Measurements from ENCODE around the gene KAZN.

KAZN gene

GRCh38 chr1:15101801-15102200 lies 503.3 kb downstream of the KAZN start:
- ATAC-seq: no peak
- TF ChIP-seq PATZ1 (CRISPR knock-in tag; IDR thresholded peaks at IDR 0.05; ENCODE audit: borderline replicate concordance) (no peak), CSRNP3 (CRISPR knock-in tag; IDR thresholded peaks at IDR 0.05) (no peak), GLIS3 (CRISPR knock-in tag; IDR thresholded peaks at IDR 0.05) (no peak), TSHZ2 (CRISPR knock-in tag; IDR thresholded peaks at IDR 0.05) (no peak), ZNF8 (CRISPR knock-in tag; IDR thresholded peaks at IDR 0.05) (no peak), RARB (CRISPR knock-in tag; IDR thresholded peaks at IDR 0.05) (no peak), TCF4 (CRISPR knock-in tag; IDR thresholded peaks at IDR 0.05; ENCODE audit: borderline replicate concordance) (no peak), ISL1 (CRISPR knock-in tag; IDR thresholded peaks at IDR 0.05) (no peak), ZNF565 (CRISPR knock-in tag; conservative IDR thresholded peaks at IDR 0.05; ENCODE audit: low read depth) (no peak), ZFP30 (CRISPR knock-in tag; IDR thresholded peaks at IDR 0.05) (no peak), ARNTL (CRISPR knock-in tag; IDR thresholded peaks at IDR 0.05; ENCODE audit: borderline replicate concordance, low read depth) (no peak), ZNF70 (CRISPR knock-in tag; IDR thresholded peaks at IDR 0.05) (no peak), ZC3H10 (CRISPR knock-in tag; IDR thresholded peaks at IDR 0.05) (no peak), PPARA (CRISPR knock-in tag; IDR thresholded peaks at IDR 0.05; ENCODE audit: borderline replicate concordance) (no peak), ZFP3 (CRISPR knock-in tag; IDR thresholded peaks at IDR 0.05) (no peak), TOX (CRISPR knock-in tag; IDR thresholded peaks at IDR 0.05; ENCODE audit: borderline replicate concordance) (no peak), POU6F1 (CRISPR knock-in tag; IDR thresholded peaks at IDR 0.05; ENCODE audit: borderline replicate concordance, low read depth) (no peak), CSDC2 (CRISPR knock-in tag; IDR thresholded peaks at IDR 0.05) (no peak), ESRRG (CRISPR knock-in tag; IDR thresholded peaks at IDR 0.05) (no peak)

- no peak for ATAC-seq
- TF ChIP-seq POU6F1 (CRISPR knock-in tag; IDR thresholded peaks at IDR 0.05; ENCODE audit: borderline replicate concordance, low read depth): no peak
- TF ChIP-seq ESRRG (CRISPR knock-in tag; IDR thresholded peaks at IDR 0.05): no peak
These were observed 504.2 kb downstream of the KAZN start for GRCh38 chr1:15102646-15103045.

GRCh38 chr1:15103211-15103610 lies 504.7 kb downstream of the KAZN start:
- ATAC-seq: no peak
- no peak for TF ChIP-seq TCF4 (CRISPR knock-in tag; IDR thresholded peaks at IDR 0.05; ENCODE audit: borderline replicate concordance)
- no peak for TF ChIP-seq CSRNP3 (CRISPR knock-in tag; IDR thresholded peaks at IDR 0.05)
- TF ChIP-seq ZC3H10 (CRISPR knock-in tag; IDR thresholded peaks at IDR 0.05): no peak
- TF ChIP-seq PPARA (CRISPR knock-in tag; IDR thresholded peaks at IDR 0.05; ENCODE audit: borderline replicate concordance): no peak
- no peak for TF ChIP-seq CREB5 (CRISPR knock-in tag; IDR thresholded peaks at IDR 0.05; ENCODE audit: low read depth)
- TF ChIP-seq ZNF70 (CRISPR knock-in tag; IDR thresholded peaks at IDR 0.05): no peak
- TF ChIP-seq GLIS3 (CRISPR knock-in tag; IDR thresholded peaks at IDR 0.05): no peak
- TF ChIP-seq RARB (CRISPR knock-in tag; IDR thresholded peaks at IDR 0.05): no peak
- TF ChIP-seq ZFP3 (CRISPR knock-in tag; IDR thresholded peaks at IDR 0.05): no peak
- no peak for TF ChIP-seq ARNTL (CRISPR knock-in tag; IDR thresholded peaks at IDR 0.05; ENCODE audit: borderline replicate concordance, low read depth)
- TF ChIP-seq ZNF8 (CRISPR knock-in tag; IDR thresholded peaks at IDR 0.05): no peak
- no peak for TF ChIP-seq BACH2 (CRISPR knock-in tag; IDR thresholded peaks at IDR 0.05; ENCODE audit: borderline replicate concordance)
- no peak for TF ChIP-seq ISL1 (CRISPR knock-in tag; IDR thresholded peaks at IDR 0.05)
- no peak for TF ChIP-seq PATZ1 (CRISPR knock-in tag; IDR thresholded peaks at IDR 0.05; ENCODE audit: borderline replicate concordance)
- TF ChIP-seq CSDC2 (CRISPR knock-in tag; IDR thresholded peaks at IDR 0.05): no peak
- TF ChIP-seq SNAI2 (CRISPR knock-in tag; IDR thresholded peaks at IDR 0.05): no peak
